Measurements from ENCODE around the gene LHB. TPM values are rescaled to one million over a fixed set of nuclear protein-coding genes. Genes with fewer than 3 reads are reported as not detected.

The LHB gene
- total RNA-seq, 2 experiments from 2014 or later = 1.1 TPM; not detected in 1

DNA sequence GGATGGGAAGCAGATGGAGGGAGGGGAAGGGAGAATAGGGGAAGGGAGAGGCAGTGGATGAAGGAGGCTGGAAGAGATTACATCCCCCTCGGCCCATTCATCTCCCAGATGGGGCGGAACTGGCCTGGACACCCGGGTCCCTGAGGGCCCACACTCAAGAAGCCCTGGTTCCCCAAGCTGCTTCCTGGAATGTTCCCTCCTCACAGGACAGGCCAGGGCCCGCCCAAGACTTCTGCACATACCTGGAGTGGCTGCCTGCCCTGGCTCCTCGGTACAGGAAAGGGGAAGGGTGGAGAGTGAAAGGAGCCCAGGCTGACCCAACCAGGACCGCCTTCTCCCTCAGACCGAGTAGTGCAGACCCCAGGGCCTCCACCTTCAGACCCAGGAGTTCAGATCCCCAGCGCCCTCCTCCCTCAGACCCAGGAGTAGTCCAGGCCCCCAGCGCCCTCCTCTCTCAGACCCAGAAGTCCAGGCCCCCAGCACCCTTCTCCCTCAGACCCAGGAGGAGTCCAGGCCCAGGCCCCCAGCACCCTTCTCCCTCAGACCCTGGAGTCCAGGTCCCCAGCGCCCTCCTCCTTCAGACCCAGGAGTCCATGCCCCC is 47.2 kb upstream of the LHB start:
- no peaks in the 10 kb centered on the region for H3K79me2 ChIP-seq (ENCODE audit: insufficient read depth, low read depth, low read length)
- no peaks in the 10 kb centered on the region for H3K9me3 ChIP-seq (ENCODE audit: low read length)
- no peak overlapping the region for H3K4me2 ChIP-seq (ENCODE audit: low read length)
- no peak for DNase-seq (ENCODE audit: low spot score)
- H3K36me3 ChIP-seq (ENCODE audit: insufficient read depth, low read length) = no peaks in the 10 kb centered on the region
- no peaks in the 10 kb centered on the region for H3K9me2 ChIP-seq (ENCODE audit: insufficient read depth, low read length)
- intact Hi-C loops (cut with micrococcal nuclease; ENCODE audit: unreplicated experiment) = no loop called here
- H3K27ac ChIP-seq (ENCODE audit: low read depth, low read length, poor library complexity, severe bottlenecking) = no peak overlapping the region
- H2AFZ ChIP-seq (ENCODE audit: low read length) = no peak overlapping the region
- H4K20me1 ChIP-seq (ENCODE audit: insufficient read depth, low read length) = no peaks in the 10 kb centered on the region; the same call in 1 of the 2 replicates
- H3K4me3 ChIP-seq (ENCODE audit: low read depth, low read length, poor library complexity, severe bottlenecking) = no peak overlapping the region
- CTCF ChIA-PET (ENCODE audit: unreplicated experiment) = no interaction called here
- POLR2A ChIA-PET = no interaction called here
- H3K4me1 ChIP-seq (ENCODE audit: insufficient read depth, low read length, poor library complexity, severe bottlenecking) = no peaks in the 10 kb centered on the region
- no TSS peak for BruUV-seq (replicated peaks)
- TF ChIP-seq EZH2phosphoT487 (IDR thresholded peaks at IDR 0.05; ENCODE audit: borderline replicate concordance, low read depth, low read length) (no peak), CTCF (conservative IDR thresholded peaks at IDR 0.05; ENCODE audit: low read length) (no peak)

DNA sequence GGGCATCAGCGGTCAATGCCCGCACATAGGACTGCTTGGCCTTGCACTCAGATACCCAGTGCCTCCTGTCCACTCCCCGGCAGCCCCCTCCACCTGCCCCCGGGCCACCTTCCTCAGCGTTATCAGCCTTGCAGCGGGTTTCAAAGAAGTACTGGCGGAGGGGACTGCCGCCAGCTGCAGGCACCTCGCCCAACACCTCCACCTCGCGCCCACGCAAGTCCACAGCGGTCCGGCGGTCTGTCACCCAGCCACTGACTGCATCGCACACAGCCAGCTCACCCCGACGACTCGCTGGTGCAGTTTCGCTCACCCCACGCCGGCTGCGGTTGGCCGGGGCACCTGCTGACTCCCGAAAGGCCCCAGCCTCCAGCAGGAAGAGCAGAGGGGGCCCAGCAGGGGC is 44.6 kb upstream of the LHB start:
- ChIA-PET POLR2A (no interaction called here), CTCF (ENCODE audit: unreplicated experiment) (no interaction called here)
- intact Hi-C loops (cut with micrococcal nuclease; ENCODE audit: unreplicated experiment) = no loop called here
- Histone ChIP-seq H3K4me3 (ENCODE audit: low read depth, low read length, poor library complexity, severe bottlenecking) (no peak overlapping the region), H3K9me3 (ENCODE audit: low read length) (no peaks in the 10 kb centered on the region), H3K36me3 (ENCODE audit: insufficient read depth, low read length) (no peaks in the 10 kb centered on the region), H4K20me1 (ENCODE audit: insufficient read depth, low read length) (no peaks in the 10 kb centered on the region), H3K79me2 (ENCODE audit: insufficient read depth, low read depth, low read length) (no peaks in the 10 kb centered on the region), H3K4me2 (ENCODE audit: low read length) (no peak overlapping the region), H2AFZ (ENCODE audit: low read length) (no peak overlapping the region), H3K9me2 (ENCODE audit: insufficient read depth, low read length) (no peaks in the 10 kb centered on the region), H3K4me1 (ENCODE audit: insufficient read depth, low read length, poor library complexity, severe bottlenecking) (no peaks in the 10 kb centered on the region), H3K27ac (ENCODE audit: low read depth, low read length, poor library complexity, severe bottlenecking) (no peak overlapping the region)
- no TSS peak for BruUV-seq (replicated peaks)
- no peak for DNase-seq (ENCODE audit: low spot score)
- TF ChIP-seq CTCF (conservative IDR thresholded peaks at IDR 0.05; ENCODE audit: low read length) (no peak), EZH2phosphoT487 (IDR thresholded peaks at IDR 0.05; ENCODE audit: borderline replicate concordance, low read depth, low read length) (no peak)

GRCh38 chr19:49061000-49061399 is 44.1 kb upstream of the LHB start:
- no peak overlapping the region for H3K4me2 ChIP-seq (ENCODE audit: low read length)

More at GRCh38 chr19:49061000-49061399, 44.1 kb upstream of the LHB start:
- intact Hi-C loops (cut with micrococcal nuclease; ENCODE audit: unreplicated experiment) = no loop called here
- Histone ChIP-seq H3K9me3 (ENCODE audit: low read length) (no peaks in the 10 kb centered on the region), H3K36me3 (ENCODE audit: insufficient read depth, low read length) (no peaks in the 10 kb centered on the region), H3K4me3 (ENCODE audit: low read depth, low read length, poor library complexity, severe bottlenecking) (no peak overlapping the region), H3K79me2 (ENCODE audit: insufficient read depth, low read depth, low read length) (no peaks in the 10 kb centered on the region), H4K20me1 (ENCODE audit: insufficient read depth, low read length) (no peaks in the 10 kb centered on the region), H2AFZ (ENCODE audit: low read length) (no peak overlapping the region), H3K27ac (ENCODE audit: low read depth, low read length, poor library complexity, severe bottlenecking) (no peak overlapping the region), H3K4me1 (ENCODE audit: insufficient read depth, low read length, poor library complexity, severe bottlenecking) (no peaks in the 10 kb centered on the region), H3K9me2 (ENCODE audit: insufficient read depth, low read length) (no peaks in the 10 kb centered on the region)
- TF ChIP-seq EZH2phosphoT487 (IDR thresholded peaks at IDR 0.05; ENCODE audit: borderline replicate concordance, low read depth, low read length) (no peak), CTCF (conservative IDR thresholded peaks at IDR 0.05; ENCODE audit: low read length) (no peak)
- BruUV-seq (replicated peaks) = no TSS peak
- CTCF ChIA-PET (ENCODE audit: unreplicated experiment) = interaction anchor here (0.7 kb wide), 1 partner anchor 262 kb away, joined by 3 read pairs; no protein-coding TSS in a partner anchor
- POLR2A ChIA-PET = interaction anchor here (0.6 kb wide), 1 partner anchor 50 kb away, joined by 3 read pairs; no protein-coding TSS in a partner anchor
- no peak for DNase-seq (ENCODE audit: low spot score)
